Measurements from ENCODE around the gene CTNNA3. TPM values are rescaled to one million over a fixed set of nuclear protein-coding genes. Genes with fewer than 3 reads are reported as not detected.

Gene CTNNA3
- total RNA-seq, 4 donors from 2014 or later: 0.04 to 0.19 (median 0.11) TPM

GRCh38 chr10:65931291-65932070 is 1764.5 kb downstream of the CTNNA3 start:
- intact Hi-C loops (cut with DNase I; ENCODE audit: low total_unique reads): no loop called here
- TF ChIP-seq POLR2A (IDR thresholded peaks at IDR 0.05) (no peak), CTCF (IDR thresholded peaks at IDR 0.05) (no peak)
- DNase-seq (ENCODE audit: low spot score in 2 of 2): no peak
- 39 to 42% methylated on average over 5 of the region's 5 CpGs for WGBS, 2 donors
- H3K4me3 ChIP-seq (ENCODE audit: low read depth, poor library complexity, severe bottlenecking): no peak overlapping the region

GRCh38 chr10:65911151-65911835 is 1784.7 kb downstream of the CTNNA3 start:
- WGBS, 2 donors: 11 to 23% methylated on average over 1 of the region's 1 CpG
- no peak for TF ChIP-seq POLR2A (IDR thresholded peaks at IDR 0.05)
- TF ChIP-seq CTCF (IDR thresholded peaks at IDR 0.05): no peak
- intact Hi-C loops (cut with DNase I; ENCODE audit: low total_unique reads): no loop called here
- H3K4me3 ChIP-seq (ENCODE audit: low read depth, poor library complexity, severe bottlenecking): no peak overlapping the region
- no peak for DNase-seq (ENCODE audit: low spot score in 2 of 2)

- TF ChIP-seq POLR2A (IDR thresholded peaks at IDR 0.05) (no peak), CTCF (IDR thresholded peaks at IDR 0.05) (no peak)
- 83 to 86% methylated on average over 4 of the region's 4 CpGs for WGBS, 2 donors
- H3K4me3 ChIP-seq (ENCODE audit: low read depth, poor library complexity, severe bottlenecking): no peak overlapping the region
- intact Hi-C loops (cut with DNase I; ENCODE audit: low total_unique reads): no loop called here
- DNase-seq (ENCODE audit: low spot score in 2 of 2): no peak
Measured at GRCh38 chr10:65910209-65910608, 1785.8 kb downstream of the CTNNA3 start.

- intact Hi-C loops (cut with DNase I; ENCODE audit: low total_unique reads): no loop called here
- no peak for DNase-seq (ENCODE audit: low spot score in 2 of 2)
- no peak overlapping the region for H3K4me3 ChIP-seq (ENCODE audit: low read depth, poor library complexity, severe bottlenecking)
- no peak for TF ChIP-seq CTCF (IDR thresholded peaks at IDR 0.05)
- TF ChIP-seq POLR2A (IDR thresholded peaks at IDR 0.05): no peak
- WGBS, 2 donors: 81 to 82% methylated on average over 8 of the region's 8 CpGs
Measured at GRCh38 chr10:65907199-65907712, 1788.7 kb downstream of the CTNNA3 start.

GRCh38 chr10:65903620-65904019 is 1792.4 kb downstream of the CTNNA3 start:
- TF ChIP-seq POLR2A (IDR thresholded peaks at IDR 0.05): no peak
- TF ChIP-seq CTCF (IDR thresholded peaks at IDR 0.05): no peak
- no peak for DNase-seq (ENCODE audit: low spot score in 2 of 2)
- intact Hi-C loops (cut with DNase I; ENCODE audit: low total_unique reads): no loop called here
- WGBS, 2 donors: 98 to 99% methylated on average over 4 of the region's 4 CpGs
- H3K4me3 ChIP-seq (ENCODE audit: low read depth, poor library complexity, severe bottlenecking): no peak overlapping the region

All from lower leg skin (tissue), 4 donors.